ENCODE results near the gene SULT1A1. TPM values are rescaled to one million over a fixed set of nuclear protein-coding genes. Genes with fewer than 3 reads are reported as not detected.

The SULT1A1 gene
- total RNA-seq, 1 experiment from 2014 or later: 3.2 TPM

DNA sequence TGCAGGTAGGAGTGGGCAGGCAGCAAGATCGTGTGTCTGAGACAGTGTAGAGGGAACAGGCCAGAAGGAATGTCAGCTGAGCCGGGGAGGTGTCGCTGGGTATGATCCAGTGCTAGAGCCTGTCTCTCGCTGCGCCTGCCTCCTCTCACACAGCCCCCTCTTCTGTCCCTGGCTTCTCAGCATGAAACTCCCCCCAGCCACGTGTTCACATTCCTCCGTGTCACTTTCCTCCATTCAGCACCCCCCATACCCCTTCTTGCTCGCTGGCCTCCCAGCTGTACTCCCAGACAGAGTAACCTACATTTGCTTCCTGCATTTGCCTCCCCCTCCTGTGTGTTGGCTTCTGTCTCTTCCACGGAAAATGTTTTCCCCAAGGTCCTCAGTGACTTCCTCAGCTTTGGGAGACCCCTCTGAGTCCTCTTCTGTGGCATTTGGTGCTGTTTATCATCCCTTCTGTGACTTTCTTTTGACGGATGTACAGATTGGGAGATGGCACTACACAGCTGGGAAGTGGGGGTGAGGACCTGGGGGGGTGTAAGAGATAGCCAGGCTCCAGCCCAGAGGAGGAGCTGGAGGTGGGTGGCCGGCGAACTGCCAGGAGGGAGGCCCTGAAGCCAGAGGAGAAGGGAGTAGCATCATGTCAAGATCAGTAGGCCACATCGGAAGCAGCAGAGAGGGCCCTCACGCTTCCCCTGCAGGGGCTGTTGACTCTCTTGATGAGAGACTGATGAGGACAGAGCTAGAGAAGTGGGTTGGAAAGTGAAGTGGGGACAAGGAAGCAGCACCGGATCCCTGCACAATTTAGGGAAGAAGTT lies 36.9 kb downstream of the SULT1A1 start (continued):
- TF ChIP-seq, protein P1, sequence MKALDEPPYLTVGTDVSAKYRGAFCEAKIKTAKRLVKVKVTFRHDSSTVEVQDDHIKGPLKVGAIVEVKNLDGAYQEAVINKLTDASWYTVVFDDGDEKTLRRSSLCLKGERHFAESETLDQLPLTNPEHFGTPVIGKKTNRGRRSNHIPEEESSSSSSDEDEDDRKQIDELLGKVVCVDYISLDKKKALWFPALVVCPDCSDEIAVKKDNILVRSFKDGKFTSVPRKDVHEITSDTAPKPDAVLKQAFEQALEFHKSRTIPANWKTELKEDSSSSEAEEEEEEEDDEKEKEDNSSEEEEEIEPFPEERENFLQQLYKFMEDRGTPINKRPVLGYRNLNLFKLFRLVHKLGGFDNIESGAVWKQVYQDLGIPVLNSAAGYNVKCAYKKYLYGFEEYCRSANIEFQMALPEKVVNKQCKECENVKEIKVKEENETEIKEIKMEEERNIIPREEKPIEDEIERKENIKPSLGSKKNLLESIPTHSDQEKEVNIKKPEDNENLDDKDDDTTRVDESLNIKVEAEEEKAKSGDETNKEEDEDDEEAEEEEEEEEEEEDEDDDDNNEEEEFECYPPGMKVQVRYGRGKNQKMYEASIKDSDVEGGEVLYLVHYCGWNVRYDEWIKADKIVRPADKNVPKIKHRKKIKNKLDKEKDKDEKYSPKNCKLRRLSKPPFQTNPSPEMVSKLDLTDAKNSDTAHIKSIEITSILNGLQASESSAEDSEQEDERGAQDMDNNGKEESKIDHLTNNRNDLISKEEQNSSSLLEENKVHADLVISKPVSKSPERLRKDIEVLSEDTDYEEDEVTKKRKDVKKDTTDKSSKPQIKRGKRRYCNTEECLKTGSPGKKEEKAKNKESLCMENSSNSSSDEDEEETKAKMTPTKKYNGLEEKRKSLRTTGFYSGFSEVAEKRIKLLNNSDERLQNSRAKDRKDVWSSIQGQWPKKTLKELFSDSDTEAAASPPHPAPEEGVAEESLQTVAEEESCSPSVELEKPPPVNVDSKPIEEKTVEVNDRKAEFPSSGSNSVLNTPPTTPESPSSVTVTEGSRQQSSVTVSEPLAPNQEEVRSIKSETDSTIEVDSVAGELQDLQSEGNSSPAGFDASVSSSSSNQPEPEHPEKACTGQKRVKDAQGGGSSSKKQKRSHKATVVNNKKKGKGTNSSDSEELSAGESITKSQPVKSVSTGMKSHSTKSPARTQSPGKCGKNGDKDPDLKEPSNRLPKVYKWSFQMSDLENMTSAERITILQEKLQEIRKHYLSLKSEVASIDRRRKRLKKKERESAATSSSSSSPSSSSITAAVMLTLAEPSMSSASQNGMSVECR (CRISPR knock-in tag; IDR thresholded peaks at IDR 0.05; ENCODE audit: borderline replicate concordance): no peak
- TF ChIP-seq, protein P2, sequence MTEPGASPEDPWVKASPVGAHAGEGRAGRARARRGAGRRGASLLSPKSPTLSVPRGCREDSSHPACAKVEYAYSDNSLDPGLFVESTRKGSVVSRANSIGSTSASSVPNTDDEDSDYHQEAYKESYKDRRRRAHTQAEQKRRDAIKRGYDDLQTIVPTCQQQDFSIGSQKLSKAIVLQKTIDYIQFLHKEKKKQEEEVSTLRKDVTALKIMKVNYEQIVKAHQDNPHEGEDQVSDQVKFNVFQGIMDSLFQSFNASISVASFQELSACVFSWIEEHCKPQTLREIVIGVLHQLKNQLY (CRISPR knock-in tag; IDR thresholded peaks at IDR 0.05): no peak

DNA sequence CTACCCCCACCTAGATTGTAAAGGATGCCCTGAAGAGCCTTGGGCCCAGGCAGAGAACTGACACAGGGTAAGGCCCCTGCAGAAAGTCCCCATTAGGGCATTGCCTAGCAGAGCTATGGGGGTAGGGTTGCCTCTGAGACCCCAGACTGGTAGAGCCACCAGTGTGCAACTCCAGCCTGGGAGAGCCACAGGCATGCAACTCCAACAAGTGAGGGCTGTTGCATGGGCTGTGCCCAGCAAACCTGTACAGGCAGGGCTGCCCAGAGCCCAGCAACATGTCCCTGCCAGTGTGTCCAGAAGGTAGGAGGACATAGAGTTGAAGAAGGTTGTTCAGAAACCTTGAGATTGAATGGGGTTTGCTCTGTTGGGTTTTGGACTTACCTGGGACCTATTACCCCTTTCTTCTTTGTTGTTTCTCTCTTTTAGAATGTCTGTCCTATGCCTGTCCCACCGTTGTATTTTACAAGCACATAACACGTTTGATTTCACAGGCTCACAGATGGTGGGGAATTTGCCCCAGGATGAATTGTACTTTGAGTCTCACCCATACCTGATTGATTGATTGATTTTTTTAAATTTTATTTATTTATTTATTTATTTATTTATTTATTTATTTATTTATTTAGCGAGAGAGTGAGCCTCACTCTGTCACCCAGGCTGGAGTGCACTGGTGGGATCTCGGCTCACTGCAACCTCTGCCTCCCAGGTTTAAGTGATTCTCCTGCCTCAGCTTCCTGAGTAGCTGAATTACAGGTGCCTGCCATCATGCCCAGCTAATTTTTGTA lies 39.7 kb downstream of the SULT1A1 start:
- Mint-ChIP-seq H3K36me3 (peaks cover 17% of the 10 kb centered on the region), H3K27ac (no peak overlapping the region), H3K4me1 (peaks cover 27% of the 10 kb centered on the region), H3K27me3 (ENCODE audit: low read depth) (no peaks in the 10 kb centered on the region), H3K4me3 (no peak overlapping the region), H3K9me3 (peaks cover 16% of the 10 kb centered on the region)
- ATAC-seq (no peak), DNase-seq (ENCODE audit: low spot score) (no peak)
- TF ChIP-seq JUN (CRISPR knock-in tag; IDR thresholded peaks at IDR 0.05): no peak
- no peak for TF ChIP-seq ZBTB21 (CRISPR knock-in tag; IDR thresholded peaks at IDR 0.05; ENCODE audit: borderline replicate concordance)
- no peak for TF ChIP-seq NR2C2 (CRISPR knock-in tag; IDR thresholded peaks at IDR 0.05)
- TF ChIP-seq CREM (CRISPR knock-in tag; IDR thresholded peaks at IDR 0.05): no peak
- no peak for TF ChIP-seq PRRX2 (CRISPR knock-in tag; IDR thresholded peaks at IDR 0.05)
- TF ChIP-seq, protein P3, sequence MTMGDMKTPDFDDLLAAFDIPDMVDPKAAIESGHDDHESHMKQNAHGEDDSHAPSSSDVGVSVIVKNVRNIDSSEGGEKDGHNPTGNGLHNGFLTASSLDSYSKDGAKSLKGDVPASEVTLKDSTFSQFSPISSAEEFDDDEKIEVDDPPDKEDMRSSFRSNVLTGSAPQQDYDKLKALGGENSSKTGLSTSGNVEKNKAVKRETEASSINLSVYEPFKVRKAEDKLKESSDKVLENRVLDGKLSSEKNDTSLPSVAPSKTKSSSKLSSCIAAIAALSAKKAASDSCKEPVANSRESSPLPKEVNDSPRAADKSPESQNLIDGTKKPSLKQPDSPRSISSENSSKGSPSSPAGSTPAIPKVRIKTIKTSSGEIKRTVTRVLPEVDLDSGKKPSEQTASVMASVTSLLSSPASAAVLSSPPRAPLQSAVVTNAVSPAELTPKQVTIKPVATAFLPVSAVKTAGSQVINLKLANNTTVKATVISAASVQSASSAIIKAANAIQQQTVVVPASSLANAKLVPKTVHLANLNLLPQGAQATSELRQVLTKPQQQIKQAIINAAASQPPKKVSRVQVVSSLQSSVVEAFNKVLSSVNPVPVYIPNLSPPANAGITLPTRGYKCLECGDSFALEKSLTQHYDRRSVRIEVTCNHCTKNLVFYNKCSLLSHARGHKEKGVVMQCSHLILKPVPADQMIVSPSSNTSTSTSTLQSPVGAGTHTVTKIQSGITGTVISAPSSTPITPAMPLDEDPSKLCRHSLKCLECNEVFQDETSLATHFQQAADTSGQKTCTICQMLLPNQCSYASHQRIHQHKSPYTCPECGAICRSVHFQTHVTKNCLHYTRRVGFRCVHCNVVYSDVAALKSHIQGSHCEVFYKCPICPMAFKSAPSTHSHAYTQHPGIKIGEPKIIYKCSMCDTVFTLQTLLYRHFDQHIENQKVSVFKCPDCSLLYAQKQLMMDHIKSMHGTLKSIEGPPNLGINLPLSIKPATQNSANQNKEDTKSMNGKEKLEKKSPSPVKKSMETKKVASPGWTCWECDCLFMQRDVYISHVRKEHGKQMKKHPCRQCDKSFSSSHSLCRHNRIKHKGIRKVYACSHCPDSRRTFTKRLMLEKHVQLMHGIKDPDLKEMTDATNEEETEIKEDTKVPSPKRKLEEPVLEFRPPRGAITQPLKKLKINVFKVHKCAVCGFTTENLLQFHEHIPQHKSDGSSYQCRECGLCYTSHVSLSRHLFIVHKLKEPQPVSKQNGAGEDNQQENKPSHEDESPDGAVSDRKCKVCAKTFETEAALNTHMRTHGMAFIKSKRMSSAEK (CRISPR knock-in tag; IDR thresholded peaks at IDR 0.05; ENCODE audit: borderline replicate concordance): no peak
- ChIA-PET POLR2A (no interaction called here), CTCF (no interaction called here)

DNA sequence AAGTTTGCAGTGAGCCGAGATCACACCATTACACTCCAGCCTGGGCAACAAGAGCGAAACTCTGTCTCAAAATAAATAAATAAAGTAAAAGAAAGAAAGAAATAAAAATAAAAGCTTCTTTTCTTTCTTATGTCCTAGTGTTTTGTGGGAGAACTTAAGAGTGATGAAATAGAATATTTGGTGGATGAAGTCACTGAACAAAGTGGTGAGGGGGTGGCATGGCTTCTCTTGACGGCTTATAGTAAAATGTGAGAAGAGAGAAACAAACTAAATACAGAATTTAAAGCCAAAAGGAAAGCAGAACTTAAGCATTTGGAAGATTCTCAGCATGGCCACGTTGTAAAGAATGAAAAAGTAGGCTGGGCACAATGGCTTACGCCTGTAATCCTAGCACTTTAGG lies 40.8 kb downstream of the SULT1A1 start:
- H3K4me3 Mint-ChIP-seq: no peak overlapping the region
- TF ChIP-seq, protein P4, sequence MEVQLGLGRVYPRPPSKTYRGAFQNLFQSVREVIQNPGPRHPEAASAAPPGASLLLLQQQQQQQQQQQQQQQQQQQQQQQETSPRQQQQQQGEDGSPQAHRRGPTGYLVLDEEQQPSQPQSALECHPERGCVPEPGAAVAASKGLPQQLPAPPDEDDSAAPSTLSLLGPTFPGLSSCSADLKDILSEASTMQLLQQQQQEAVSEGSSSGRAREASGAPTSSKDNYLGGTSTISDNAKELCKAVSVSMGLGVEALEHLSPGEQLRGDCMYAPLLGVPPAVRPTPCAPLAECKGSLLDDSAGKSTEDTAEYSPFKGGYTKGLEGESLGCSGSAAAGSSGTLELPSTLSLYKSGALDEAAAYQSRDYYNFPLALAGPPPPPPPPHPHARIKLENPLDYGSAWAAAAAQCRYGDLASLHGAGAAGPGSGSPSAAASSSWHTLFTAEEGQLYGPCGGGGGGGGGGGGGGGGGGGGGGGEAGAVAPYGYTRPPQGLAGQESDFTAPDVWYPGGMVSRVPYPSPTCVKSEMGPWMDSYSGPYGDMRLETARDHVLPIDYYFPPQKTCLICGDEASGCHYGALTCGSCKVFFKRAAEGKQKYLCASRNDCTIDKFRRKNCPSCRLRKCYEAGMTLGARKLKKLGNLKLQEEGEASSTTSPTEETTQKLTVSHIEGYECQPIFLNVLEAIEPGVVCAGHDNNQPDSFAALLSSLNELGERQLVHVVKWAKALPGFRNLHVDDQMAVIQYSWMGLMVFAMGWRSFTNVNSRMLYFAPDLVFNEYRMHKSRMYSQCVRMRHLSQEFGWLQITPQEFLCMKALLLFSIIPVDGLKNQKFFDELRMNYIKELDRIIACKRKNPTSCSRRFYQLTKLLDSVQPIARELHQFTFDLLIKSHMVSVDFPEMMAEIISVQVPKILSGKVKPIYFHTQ (CRISPR knock-in tag; IDR thresholded peaks at IDR 0.05): no peak
- no peak for TF ChIP-seq ZNF263 (CRISPR knock-in tag; IDR thresholded peaks at IDR 0.05; ENCODE audit: low read depth)
- no peak for TF ChIP-seq KAT7 (CRISPR knock-in tag; IDR thresholded peaks at IDR 0.05; ENCODE audit: borderline replicate concordance)
- TF ChIP-seq ZNF317 (CRISPR knock-in tag; IDR thresholded peaks at IDR 0.05; ENCODE audit: borderline replicate concordance, low read depth): no peak
- no peak for TF ChIP-seq IRF2 (CRISPR knock-in tag; IDR thresholded peaks at IDR 0.05; ENCODE audit: borderline replicate concordance, low read depth)
- TF ChIP-seq MXD4 (CRISPR knock-in tag; IDR thresholded peaks at IDR 0.05; ENCODE audit: borderline replicate concordance): no peak
- peaks cover 17% of the 10 kb centered on the region for H3K36me3 Mint-ChIP-seq
- no peaks in the 10 kb centered on the region for H3K27me3 Mint-ChIP-seq (ENCODE audit: low read depth)
- CTCF ChIA-PET: no interaction called here
- ATAC-seq: no peak
- DNase-seq (ENCODE audit: low spot score): no peak
- H3K9me3 Mint-ChIP-seq: peaks cover 16% of the 10 kb centered on the region
- no peak overlapping the region for H3K27ac Mint-ChIP-seq
- POLR2A ChIA-PET: no interaction called here
- peaks cover 18% of the 10 kb centered on the region for H3K4me1 Mint-ChIP-seq

Data from WTC11 (cell line).